ENCODE data around the gene TMEM117. TPM values are rescaled to one million over a fixed set of nuclear protein-coding genes. Genes with fewer than 3 reads are reported as not detected.

Gene TMEM117
- total RNA-seq, 1 donor from 2014 or later: not detected

GRCh38 chr12:43980627-43981191 is 144.8 kb downstream of the TMEM117 start:
- TF ChIP-seq, protein P1, sequence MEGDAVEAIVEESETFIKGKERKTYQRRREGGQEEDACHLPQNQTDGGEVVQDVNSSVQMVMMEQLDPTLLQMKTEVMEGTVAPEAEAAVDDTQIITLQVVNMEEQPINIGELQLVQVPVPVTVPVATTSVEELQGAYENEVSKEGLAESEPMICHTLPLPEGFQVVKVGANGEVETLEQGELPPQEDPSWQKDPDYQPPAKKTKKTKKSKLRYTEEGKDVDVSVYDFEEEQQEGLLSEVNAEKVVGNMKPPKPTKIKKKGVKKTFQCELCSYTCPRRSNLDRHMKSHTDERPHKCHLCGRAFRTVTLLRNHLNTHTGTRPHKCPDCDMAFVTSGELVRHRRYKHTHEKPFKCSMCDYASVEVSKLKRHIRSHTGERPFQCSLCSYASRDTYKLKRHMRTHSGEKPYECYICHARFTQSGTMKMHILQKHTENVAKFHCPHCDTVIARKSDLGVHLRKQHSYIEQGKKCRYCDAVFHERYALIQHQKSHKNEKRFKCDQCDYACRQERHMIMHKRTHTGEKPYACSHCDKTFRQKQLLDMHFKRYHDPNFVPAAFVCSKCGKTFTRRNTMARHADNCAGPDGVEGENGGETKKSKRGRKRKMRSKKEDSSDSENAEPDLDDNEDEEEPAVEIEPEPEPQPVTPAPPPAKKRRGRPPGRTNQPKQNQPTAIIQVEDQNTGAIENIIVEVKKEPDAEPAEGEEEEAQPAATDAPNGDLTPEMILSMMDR (IDR thresholded peaks at IDR 0.05; ENCODE audit: partially characterized antibody, unreplicated experiment): no peak
- DNase-seq: no peak
- no peaks in the 10 kb centered on the region for H3K27me3 Mint-ChIP-seq (ENCODE audit: unreplicated experiment)
- no peaks in the 10 kb centered on the region for H3K4me1 Mint-ChIP-seq (ENCODE audit: low read depth, unreplicated experiment)
- H3K27ac Mint-ChIP-seq (ENCODE audit: unreplicated experiment): no peak overlapping the region
- H3K9me3 Mint-ChIP-seq (ENCODE audit: unreplicated experiment): no peaks in the 10 kb centered on the region
- no peak overlapping the region for H3K4me3 Mint-ChIP-seq (ENCODE audit: unreplicated experiment)
- no peaks in the 10 kb centered on the region for H3K36me3 Mint-ChIP-seq (ENCODE audit: unreplicated experiment)

- no peak overlapping the region for H3K27ac Mint-ChIP-seq (ENCODE audit: unreplicated experiment)
- H3K36me3 Mint-ChIP-seq (ENCODE audit: unreplicated experiment): no peaks in the 10 kb centered on the region
- H3K4me1 Mint-ChIP-seq (ENCODE audit: low read depth, unreplicated experiment): no peaks in the 10 kb centered on the region
- H3K4me3 Mint-ChIP-seq (ENCODE audit: unreplicated experiment): no peak overlapping the region
- TF ChIP-seq, protein P1 (IDR thresholded peaks at IDR 0.05; ENCODE audit: partially characterized antibody, unreplicated experiment): no peak
- no peaks in the 10 kb centered on the region for H3K27me3 Mint-ChIP-seq (ENCODE audit: unreplicated experiment)
- no peaks in the 10 kb centered on the region for H3K9me3 Mint-ChIP-seq (ENCODE audit: unreplicated experiment)
- no peak for DNase-seq
Observed at GRCh38 chr12:43981726-43982125, 145.8 kb downstream of the TMEM117 start.

GRCh38 chr12:43982544-43982943 is 146.7 kb downstream of the TMEM117 start:
- Mint-ChIP-seq H3K36me3 (ENCODE audit: unreplicated experiment) (no peaks in the 10 kb centered on the region), H3K27ac (ENCODE audit: unreplicated experiment) (no peak overlapping the region), H3K4me1 (ENCODE audit: low read depth, unreplicated experiment) (peaks cover 6% of the 10 kb centered on the region), H3K9me3 (ENCODE audit: unreplicated experiment) (no peaks in the 10 kb centered on the region), H3K4me3 (ENCODE audit: unreplicated experiment) (no peak overlapping the region), H3K27me3 (ENCODE audit: unreplicated experiment) (no peaks in the 10 kb centered on the region)
- DNase-seq: no peak
- TF ChIP-seq, protein P1 (IDR thresholded peaks at IDR 0.05; ENCODE audit: partially characterized antibody, unreplicated experiment): no peak

DNA sequence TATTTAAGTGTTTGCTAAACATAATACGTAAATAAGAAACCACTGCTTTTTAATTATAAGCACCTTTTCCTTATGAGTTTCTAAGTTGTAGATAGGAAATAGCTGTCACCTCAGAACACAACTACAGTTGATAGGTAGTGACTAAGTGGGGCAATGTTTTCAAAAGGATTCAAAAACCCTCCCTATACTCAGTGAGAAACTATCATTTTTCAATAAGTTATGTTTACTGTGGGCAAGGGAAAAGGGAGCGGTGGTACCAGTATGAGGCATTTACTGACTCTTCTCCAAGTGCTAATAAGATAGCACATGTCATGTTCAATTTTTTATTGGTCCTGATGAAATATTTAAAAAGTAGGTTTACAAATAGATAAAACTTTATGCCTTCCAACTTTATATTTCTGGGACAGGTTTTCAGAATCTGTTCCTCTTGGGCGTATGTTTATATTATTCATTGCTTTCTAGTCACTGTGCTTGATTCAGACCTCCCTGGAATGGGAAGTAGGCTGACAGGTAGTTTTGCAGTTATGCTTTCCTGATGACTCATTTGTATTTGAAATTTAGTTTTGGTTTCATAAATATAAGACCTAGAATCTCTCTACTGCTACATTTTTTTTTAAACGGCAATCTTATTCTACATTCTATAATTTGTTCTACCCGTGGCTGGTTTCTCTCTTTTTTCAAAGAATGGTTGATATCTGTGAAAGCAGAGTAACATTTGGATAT is 153.1 kb downstream of the TMEM117 start:
- Mint-ChIP-seq H3K36me3 (ENCODE audit: unreplicated experiment) (no peaks in the 10 kb centered on the region), H3K27ac (ENCODE audit: unreplicated experiment) (peak overlapping the region; percentile 59), H3K9me3 (ENCODE audit: unreplicated experiment) (no peaks in the 10 kb centered on the region), H3K4me3 (ENCODE audit: unreplicated experiment) (no peak overlapping the region), H3K4me1 (ENCODE audit: low read depth, unreplicated experiment) (peaks cover 25% of the 10 kb centered on the region), H3K27me3 (ENCODE audit: unreplicated experiment) (no peaks in the 10 kb centered on the region)
- DNase-seq: no peak
- TF ChIP-seq, protein P1 (IDR thresholded peaks at IDR 0.05; ENCODE audit: partially characterized antibody, unreplicated experiment): no peak

DNA sequence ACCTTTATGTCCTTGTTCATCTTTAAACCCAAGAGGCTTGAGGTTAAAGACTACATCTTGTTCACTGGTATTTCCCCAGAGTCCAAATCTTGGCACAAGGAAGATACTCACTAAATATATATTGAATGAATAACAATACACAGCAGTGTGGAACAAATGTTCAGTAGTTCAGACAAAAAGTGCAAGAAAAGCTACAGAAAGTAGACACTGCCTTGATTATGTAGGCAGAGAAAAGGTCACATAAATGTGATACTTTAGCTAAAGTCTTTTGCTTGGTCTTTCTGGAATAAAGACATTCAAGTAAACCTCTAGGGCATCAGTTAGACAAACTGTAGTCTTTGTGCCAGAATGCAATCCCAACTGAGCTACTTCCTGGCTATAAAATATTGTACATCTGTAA is 157.0 kb downstream of the TMEM117 start:
- Mint-ChIP-seq H3K9me3 (ENCODE audit: unreplicated experiment) (no peaks in the 10 kb centered on the region), H3K27me3 (ENCODE audit: unreplicated experiment) (no peaks in the 10 kb centered on the region), H3K4me1 (ENCODE audit: low read depth, unreplicated experiment) (peaks cover 19% of the 10 kb centered on the region), H3K36me3 (ENCODE audit: unreplicated experiment) (no peaks in the 10 kb centered on the region), H3K27ac (ENCODE audit: unreplicated experiment) (no peak overlapping the region), H3K4me3 (ENCODE audit: unreplicated experiment) (no peak overlapping the region)
- no peak for DNase-seq
- TF ChIP-seq, protein P1 (IDR thresholded peaks at IDR 0.05; ENCODE audit: partially characterized antibody, unreplicated experiment): no peak

All from glutamatergic neuron (in vitro differentiated cells).